HepG2 (cell line): Measurements from ENCODE around the gene MTX2. TPM values are rescaled to one million over a fixed set of nuclear protein-coding genes. Genes with fewer than 3 reads are reported as not detected.

Experiments used
- CREM ChIP-seq, 2 experiments: sonication (generic) in 1 of 2; formaldehyde crosslinking in 1 of 2; IDR thresholded peaks; 2 replicates each; pipeline versions ENCODE4 v1.4.0 to v1.6.1; 2016 to 2020; ENCODE audit warnings: antibody characterized with exemption in 1 of 2, mild to moderate bottlenecking in 1 of 2, missing genetic modification reagents in 1 of 2
- FOXA3 ChIP-seq: IDR thresholded peaks from 2 replicates; pipeline ENCODE4 v1.6.1; 2016; ENCODE audit warnings: missing genetic modification reagents, missing compliant biosample characterization
- HDAC1 ChIP-seq: sonication (generic); formaldehyde crosslinking; IDR thresholded peaks from 2 replicates; pipeline ENCODE4 v1.5.1; 2020; ENCODE audit warnings: mild to moderate bottlenecking, missing genetic modification reagents
- HDAC2 ChIP-seq: sonication (generic); formaldehyde crosslinking; IDR thresholded peaks from 2 replicates; pipeline ENCODE4 v1.4.0; 2020; ENCODE audit warnings: missing genetic modification reagents
- HNF4A ChIP-seq: sonication (generic); formaldehyde crosslinking; IDR thresholded peaks from 2 replicates; pipeline ENCODE4 v1.4.0; 2020; ENCODE audit warnings: missing genetic modification reagents
- HNRNPH1 ChIP-seq: fragments of 200-400 bp; formaldehyde crosslinking; optimal IDR thresholded peaks from 2 replicates; pipeline ENCODE3; 2017; ENCODE audit warnings: mild to moderate bottlenecking, low read depth, low read length
- HNRNPL ChIP-seq: fragments of 200-400 bp; formaldehyde crosslinking; IDR thresholded peaks from 2 replicates; pipeline ENCODE4 v1.6.1; 2017; ENCODE audit warnings: mild to moderate bottlenecking, low read depth, low read length
- HNRNPUL1 ChIP-seq: fragments of 200-400 bp; formaldehyde crosslinking; IDR thresholded peaks from 2 replicates; pipeline ENCODE4 v1.6.1; 2017; ENCODE audit warnings: low read depth, mild to moderate bottlenecking, low read length, moderate library complexity
- KDM1A ChIP-seq: IDR thresholded peaks from 2 replicates; pipeline ENCODE4 v1.6.1; 2016; ENCODE audit warnings: missing compliant biosample characterization
- KLF13 ChIP-seq: sonication (generic); formaldehyde crosslinking; IDR thresholded peaks from 2 replicates; pipeline ENCODE4 v1.4.0; 2020; ENCODE audit warnings: mild to moderate bottlenecking, missing genetic modification reagents
- NCOA2 ChIP-seq: sonication (generic); formaldehyde crosslinking; IDR thresholded peaks from 2 replicates; pipeline ENCODE4 v1.8.0; 2022; ENCODE audit warnings: inconsistent platforms
- NFRKB ChIP-seq: fragments of 450-650 bp; IDR thresholded peaks from 2 replicates; pipeline ENCODE4 v1.6.1; 2017
- NR2F2 ChIP-seq: IDR thresholded peaks from 2 replicates; pipeline ENCODE4 v1.6.1; 2012; ENCODE audit warnings: low read depth, inconsistent platforms, borderline replicate concordance
- NR2F6 ChIP-seq, 2 experiments: IDR thresholded peaks; 2 replicates each; pipeline ENCODE4 v1.6.1; 2016; ENCODE audit warnings: antibody characterized with exemption in 1 of 2, mild to moderate bottlenecking in 1 of 2
- RBFOX2 ChIP-seq: fragments of 200-400 bp; formaldehyde crosslinking; IDR thresholded peaks from 2 replicates; pipeline ENCODE4 v1.6.1; 2017; ENCODE audit warnings: low read depth, mild to moderate bottlenecking, low read length
- SIX1 ChIP-seq: sonication (generic); formaldehyde crosslinking; IDR thresholded peaks from 2 replicates; pipeline ENCODE4 v1.4.0; 2020; ENCODE audit warnings: missing genetic modification reagents, borderline replicate concordance
- SOX13 ChIP-seq, 3 experiments: fragments of 450-650 bp in 1 of 3; sonication (generic) in 1 of 3; formaldehyde crosslinking in 1 of 3; IDR thresholded peaks in 2 of 3; conservative IDR thresholded peaks in 1 of 3; 2 replicates each; pipeline versions ENCODE4 v1.5.0 to v1.6.1; 2016 to 2020; ENCODE audit warnings: antibody characterized with exemption in 1 of 3, mild to moderate bottlenecking in 1 of 3, missing compliant biosample characterization in 1 of 3, missing genetic modification reagents in 1 of 3, moderate library complexity in 1 of 3
- TEAD3 ChIP-seq: optimal IDR thresholded peaks from 2 replicates; pipeline ENCODE3; 2016; ENCODE audit warnings: borderline replicate concordance
- ZFP90 ChIP-seq: sonication (generic); formaldehyde crosslinking; IDR thresholded peaks from 2 replicates; pipeline ENCODE4 v1.8.0; 2022; ENCODE audit warnings: missing genetic modification reagents, mild to moderate bottlenecking, inconsistent platforms, borderline replicate concordance
- ZNF12 ChIP-seq: sonication (generic); formaldehyde crosslinking; IDR thresholded peaks from 2 replicates; pipeline ENCODE4 v1.5.0; 2020; ENCODE audit warnings: missing genetic modification reagents
- ZNF383 ChIP-seq: sonication (generic); formaldehyde crosslinking; IDR thresholded peaks from 2 replicates; pipeline ENCODE4 v1.4.0; 2020; ENCODE audit warnings: missing genetic modification reagents, mild to moderate bottlenecking, borderline replicate concordance
- ZNF891 ChIP-seq: sonication (generic); formaldehyde crosslinking; IDR thresholded peaks from 2 replicates; pipeline ENCODE4 v1.5.0; 2020; ENCODE audit warnings: mild to moderate bottlenecking, missing genetic modification reagents
- polyA plus RNA-seq, 8 experiments: library from polyadenylated mRNA; depleted of rRNA in 3 of 8; stranded (reverse) in 7 of 8; unstranded in 1 of 8; fragments of >200 nt; fragmentation: Illumina TruSeq in 4 of 8; extraction: Trizol in 4 of 8; gene quantifications; 2 replicates each; pipeline versions ENCODE4 v1.2.1 to v1.2.3, GENCODE V29; 2011 to 2016; ENCODE audit warnings: low read depth in 4 of 8, missing spikeins in 1 of 8, mixed read lengths in 1 of 8; ENCODE audit not compliant: insufficient read depth in 1 of 8
- total RNA-seq, 5 experiments: library from RNA; depleted of rRNA; stranded (reverse); fragments of >200 nt; fragmentation: Illumina TruSeq; extraction: Trizol; gene quantifications; 2 replicates each; pipeline ENCODE4 v1.2.3, GENCODE V29; 2016; ENCODE audit warnings: low read depth in 1 of 5
- TF ChIP-seq, protein P1 (sequence below): sonication (generic); formaldehyde crosslinking; IDR thresholded peaks from 2 replicates; pipeline ENCODE4 v1.5.0; 2020; ENCODE audit warnings: mild to moderate bottlenecking, missing genetic modification reagents, moderate library complexity
- TF ChIP-seq, protein P2 (sequence below): sonication (generic); formaldehyde crosslinking; IDR thresholded peaks from 2 replicates; pipeline ENCODE4 v1.8.0; 2022; ENCODE audit warnings: mild to moderate bottlenecking, missing genetic modification reagents
- TF ChIP-seq, protein P3 (sequence below): IDR thresholded peaks from 2 replicates; pipeline ENCODE4 v1.4.0; 2020; ENCODE audit warnings: mild to moderate bottlenecking, missing genetic modification reagents

MTX2 gene
- total and polyA plus RNA-seq, 2 of the 13 experiments (the other 11 are each of a cell fraction or from before 2014, with no cell fraction given): 58.1 to 75.7 TPM

DNA sequence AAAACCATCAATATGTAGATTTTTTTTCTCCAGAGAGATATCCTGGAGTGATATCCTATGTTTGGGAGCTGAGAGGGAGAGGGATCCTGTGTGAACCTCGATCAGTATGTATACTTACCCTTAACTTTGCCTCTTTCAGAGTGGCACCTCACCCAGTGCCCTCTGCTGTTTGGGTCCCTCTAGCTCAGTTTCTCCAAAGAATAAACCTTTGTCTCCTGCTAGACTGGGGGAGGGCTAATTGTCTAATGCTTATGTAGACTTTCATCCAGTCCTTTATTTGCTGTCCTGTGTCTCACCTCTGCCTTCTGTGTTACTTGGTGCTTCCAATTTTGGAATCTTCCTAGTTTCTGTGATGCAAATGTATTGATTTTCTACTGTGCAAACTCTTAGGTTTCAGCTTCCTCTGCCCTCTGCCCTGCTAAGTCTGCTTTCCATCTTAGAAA is 48.4 kb downstream of the MTX2 start (continued):
- no peak for TF ChIP-seq ZNF891 (CRISPR knock-in tag)
- TF ChIP-seq HNRNPUL1: no peak
- 0 out of 2 replicates have a peak, but pooled peaks have one; percentile 9 for TF ChIP-seq KDM1A (CRISPR knock-in tag)
- TF ChIP-seq KLF13: no peak
- TF ChIP-seq ZNF383 (CRISPR knock-in tag): no peak
- no peak for TF ChIP-seq HNRNPH1
- TF ChIP-seq NR2F6 (IDR thresholded peaks at IDR 0.05): peak; percentile 81
- peak; percentile 47; the same call in 1 of the 2 replicates for TF ChIP-seq NR2F6 (CRISPR knock-in tag; IDR thresholded peaks at IDR 0.05)
- TF ChIP-seq TEAD3: peak; percentile 26
- TF ChIP-seq FOXA3 (CRISPR knock-in tag): no peak; the same call in 1 of the 2 replicates
- TF ChIP-seq CREM (IDR thresholded peaks at IDR 0.05): peak; percentile 74
- no peak for TF ChIP-seq CREM (CRISPR knock-in tag; IDR thresholded peaks at IDR 0.05)
- TF ChIP-seq HNF4A (CRISPR knock-in tag): peak; percentile 60; the same call in 1 of the 2 replicates
- TF ChIP-seq SIX1: peak; percentile 91
- 0 out of 2 replicates have a peak, but pooled peaks have one; percentile 25 for TF ChIP-seq HNRNPL
- TF ChIP-seq SOX13 (IDR thresholded peaks at IDR 0.05): peak; percentile 74
- TF ChIP-seq SOX13 (CRISPR knock-in tag; conservative IDR thresholded peaks at IDR 0.05 in 1 of 2, IDR thresholded peaks at IDR 0.05 in 1 of 2): peak in 1 of 2 experiments; percentile 91; a peak in 2 of 4 replicates
- 0 out of 2 replicates have a peak, but pooled peaks have one; percentile 21 for TF ChIP-seq ZFP90 (CRISPR knock-in tag)
- TF ChIP-seq, protein P1, sequence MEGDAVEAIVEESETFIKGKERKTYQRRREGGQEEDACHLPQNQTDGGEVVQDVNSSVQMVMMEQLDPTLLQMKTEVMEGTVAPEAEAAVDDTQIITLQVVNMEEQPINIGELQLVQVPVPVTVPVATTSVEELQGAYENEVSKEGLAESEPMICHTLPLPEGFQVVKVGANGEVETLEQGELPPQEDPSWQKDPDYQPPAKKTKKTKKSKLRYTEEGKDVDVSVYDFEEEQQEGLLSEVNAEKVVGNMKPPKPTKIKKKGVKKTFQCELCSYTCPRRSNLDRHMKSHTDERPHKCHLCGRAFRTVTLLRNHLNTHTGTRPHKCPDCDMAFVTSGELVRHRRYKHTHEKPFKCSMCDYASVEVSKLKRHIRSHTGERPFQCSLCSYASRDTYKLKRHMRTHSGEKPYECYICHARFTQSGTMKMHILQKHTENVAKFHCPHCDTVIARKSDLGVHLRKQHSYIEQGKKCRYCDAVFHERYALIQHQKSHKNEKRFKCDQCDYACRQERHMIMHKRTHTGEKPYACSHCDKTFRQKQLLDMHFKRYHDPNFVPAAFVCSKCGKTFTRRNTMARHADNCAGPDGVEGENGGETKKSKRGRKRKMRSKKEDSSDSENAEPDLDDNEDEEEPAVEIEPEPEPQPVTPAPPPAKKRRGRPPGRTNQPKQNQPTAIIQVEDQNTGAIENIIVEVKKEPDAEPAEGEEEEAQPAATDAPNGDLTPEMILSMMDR (CRISPR knock-in tag): peak; percentile 40
- peak; percentile 27; the same call in 1 of the 2 replicates for TF ChIP-seq NCOA2 (CRISPR knock-in tag)
- peak; percentile 57 for TF ChIP-seq HDAC2
- TF ChIP-seq, protein P2, sequence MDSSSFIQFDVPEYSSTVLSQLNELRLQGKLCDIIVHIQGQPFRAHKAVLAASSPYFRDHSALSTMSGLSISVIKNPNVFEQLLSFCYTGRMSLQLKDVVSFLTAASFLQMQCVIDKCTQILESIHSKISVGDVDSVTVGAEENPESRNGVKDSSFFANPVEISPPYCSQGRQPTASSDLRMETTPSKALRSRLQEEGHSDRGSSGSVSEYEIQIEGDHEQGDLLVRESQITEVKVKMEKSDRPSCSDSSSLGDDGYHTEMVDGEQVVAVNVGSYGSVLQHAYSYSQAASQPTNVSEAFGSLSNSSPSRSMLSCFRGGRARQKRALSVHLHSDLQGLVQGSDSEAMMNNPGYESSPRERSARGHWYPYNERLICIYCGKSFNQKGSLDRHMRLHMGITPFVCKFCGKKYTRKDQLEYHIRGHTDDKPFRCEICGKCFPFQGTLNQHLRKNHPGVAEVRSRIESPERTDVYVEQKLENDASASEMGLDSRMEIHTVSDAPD (CRISPR knock-in tag): 0 out of 2 replicates have a peak, but pooled peaks have one; percentile 37
- TF ChIP-seq ZNF12 (CRISPR knock-in tag): no peak
- TF ChIP-seq NFRKB: no peak
- peak; percentile 46 for TF ChIP-seq HDAC1 (CRISPR knock-in tag)
- peak; percentile 66; the same call in 1 of the 2 replicates for TF ChIP-seq NR2F2
- TF ChIP-seq, protein P3, sequence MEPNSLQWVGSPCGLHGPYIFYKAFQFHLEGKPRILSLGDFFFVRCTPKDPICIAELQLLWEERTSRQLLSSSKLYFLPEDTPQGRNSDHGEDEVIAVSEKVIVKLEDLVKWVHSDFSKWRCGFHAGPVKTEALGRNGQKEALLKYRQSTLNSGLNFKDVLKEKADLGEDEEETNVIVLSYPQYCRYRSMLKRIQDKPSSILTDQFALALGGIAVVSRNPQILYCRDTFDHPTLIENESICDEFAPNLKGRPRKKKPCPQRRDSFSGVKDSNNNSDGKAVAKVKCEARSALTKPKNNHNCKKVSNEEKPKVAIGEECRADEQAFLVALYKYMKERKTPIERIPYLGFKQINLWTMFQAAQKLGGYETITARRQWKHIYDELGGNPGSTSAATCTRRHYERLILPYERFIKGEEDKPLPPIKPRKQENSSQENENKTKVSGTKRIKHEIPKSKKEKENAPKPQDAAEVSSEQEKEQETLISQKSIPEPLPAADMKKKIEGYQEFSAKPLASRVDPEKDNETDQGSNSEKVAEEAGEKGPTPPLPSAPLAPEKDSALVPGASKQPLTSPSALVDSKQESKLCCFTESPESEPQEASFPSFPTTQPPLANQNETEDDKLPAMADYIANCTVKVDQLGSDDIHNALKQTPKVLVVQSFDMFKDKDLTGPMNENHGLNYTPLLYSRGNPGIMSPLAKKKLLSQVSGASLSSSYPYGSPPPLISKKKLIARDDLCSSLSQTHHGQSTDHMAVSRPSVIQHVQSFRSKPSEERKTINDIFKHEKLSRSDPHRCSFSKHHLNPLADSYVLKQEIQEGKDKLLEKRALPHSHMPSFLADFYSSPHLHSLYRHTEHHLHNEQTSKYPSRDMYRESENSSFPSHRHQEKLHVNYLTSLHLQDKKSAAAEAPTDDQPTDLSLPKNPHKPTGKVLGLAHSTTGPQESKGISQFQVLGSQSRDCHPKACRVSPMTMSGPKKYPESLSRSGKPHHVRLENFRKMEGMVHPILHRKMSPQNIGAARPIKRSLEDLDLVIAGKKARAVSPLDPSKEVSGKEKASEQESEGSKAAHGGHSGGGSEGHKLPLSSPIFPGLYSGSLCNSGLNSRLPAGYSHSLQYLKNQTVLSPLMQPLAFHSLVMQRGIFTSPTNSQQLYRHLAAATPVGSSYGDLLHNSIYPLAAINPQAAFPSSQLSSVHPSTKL: peak; percentile 60; the same call in 1 of the 2 replicates
- TF ChIP-seq RBFOX2: no peak
